ENCODE data around the gene ZDHHC17. TPM values are rescaled to one million over a fixed set of nuclear protein-coding genes. Genes with fewer than 3 reads are reported as not detected.

Gene ZDHHC17
- total RNA-seq, 4 donors from 2014 or later, result 56.7 to 163 (median 80.8) TPM

DNA sequence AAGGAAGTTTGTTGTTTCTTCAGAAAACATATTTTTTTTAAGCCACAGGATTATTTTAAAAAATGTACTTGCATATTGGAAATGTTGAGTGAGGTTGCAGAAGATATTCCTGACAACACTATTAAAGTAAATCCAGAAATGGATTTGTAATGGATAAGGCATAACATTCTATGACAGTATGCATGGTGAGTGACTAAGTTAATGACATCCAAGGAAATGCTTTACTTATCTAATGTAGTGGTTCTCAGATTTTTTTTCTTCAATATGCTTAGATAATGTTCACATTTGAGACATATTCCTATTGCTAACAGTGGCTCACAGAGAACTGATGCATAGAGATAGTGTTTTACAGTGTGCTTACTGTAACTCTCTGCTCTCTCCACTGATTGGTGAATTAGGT, 49.4 kb downstream of the ZDHHC17 start:
- Histone ChIP-seq H3K27ac (no peak overlapping the region), H3K36me3 (peaks cover 0 to 32% (median 0%) of the 10 kb centered on the region in 3 donors), H3K4me3 (no peak overlapping the region), H3K4me1 (peaks cover 0 to 2% (median 0%) of the 10 kb centered on the region in 4 donors), H3K9me3 (no peaks in the 10 kb centered on the region), H3K27me3 (no peaks in the 10 kb centered on the region)
- no peak for DNase-seq (ENCODE audit: low spot score in 2 of 2)
- TF ChIP-seq POLR2A (IDR thresholded peaks at IDR 0.05) (no peak), EP300 (IDR thresholded peaks at IDR 0.05) (no peak)
- TF ChIP-seq, protein P1, sequence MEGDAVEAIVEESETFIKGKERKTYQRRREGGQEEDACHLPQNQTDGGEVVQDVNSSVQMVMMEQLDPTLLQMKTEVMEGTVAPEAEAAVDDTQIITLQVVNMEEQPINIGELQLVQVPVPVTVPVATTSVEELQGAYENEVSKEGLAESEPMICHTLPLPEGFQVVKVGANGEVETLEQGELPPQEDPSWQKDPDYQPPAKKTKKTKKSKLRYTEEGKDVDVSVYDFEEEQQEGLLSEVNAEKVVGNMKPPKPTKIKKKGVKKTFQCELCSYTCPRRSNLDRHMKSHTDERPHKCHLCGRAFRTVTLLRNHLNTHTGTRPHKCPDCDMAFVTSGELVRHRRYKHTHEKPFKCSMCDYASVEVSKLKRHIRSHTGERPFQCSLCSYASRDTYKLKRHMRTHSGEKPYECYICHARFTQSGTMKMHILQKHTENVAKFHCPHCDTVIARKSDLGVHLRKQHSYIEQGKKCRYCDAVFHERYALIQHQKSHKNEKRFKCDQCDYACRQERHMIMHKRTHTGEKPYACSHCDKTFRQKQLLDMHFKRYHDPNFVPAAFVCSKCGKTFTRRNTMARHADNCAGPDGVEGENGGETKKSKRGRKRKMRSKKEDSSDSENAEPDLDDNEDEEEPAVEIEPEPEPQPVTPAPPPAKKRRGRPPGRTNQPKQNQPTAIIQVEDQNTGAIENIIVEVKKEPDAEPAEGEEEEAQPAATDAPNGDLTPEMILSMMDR (IDR thresholded peaks at IDR 0.05), result no peak

DNA sequence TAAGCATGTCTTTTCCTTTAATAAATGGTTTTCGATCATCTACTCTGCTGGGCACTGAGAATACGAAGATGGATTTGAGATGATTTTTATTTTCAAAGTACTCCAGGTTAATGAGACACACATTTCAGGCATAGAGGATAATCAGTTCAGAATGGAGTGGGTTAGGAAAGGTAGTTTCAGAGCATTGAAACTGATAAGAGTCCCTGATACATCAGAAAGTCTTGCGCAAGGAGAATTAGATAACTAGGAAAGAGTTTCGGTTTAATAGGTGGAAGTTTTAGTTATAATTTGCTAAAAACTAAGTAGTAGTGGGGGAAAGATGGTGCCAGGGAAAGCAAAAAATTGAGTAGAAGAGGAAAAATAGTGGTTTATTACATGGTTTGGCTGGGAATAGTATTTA, 50.1 kb downstream of the ZDHHC17 start:
- Histone ChIP-seq H3K4me3 (no peak overlapping the region), H3K36me3 (peaks cover 0 to 29% (median 0%) of the 10 kb centered on the region in 3 donors), H3K9me3 (no peaks in the 10 kb centered on the region), H3K27me3 (no peaks in the 10 kb centered on the region), H3K27ac (no peak overlapping the region), H3K4me1 (peaks cover 0 to 2% (median 0%) of the 10 kb centered on the region in 4 donors)
- WGBS, 2 donors, result 96 to 97% methylated on average over 4 of the region's 4 CpGs
- no peak for TF ChIP-seq POLR2A (IDR thresholded peaks at IDR 0.05)
- TF ChIP-seq EP300 (IDR thresholded peaks at IDR 0.05), result no peak
- TF ChIP-seq, protein P1 (IDR thresholded peaks at IDR 0.05), result no peak
- no peak for DNase-seq (ENCODE audit: low spot score in 2 of 2)

DNA sequence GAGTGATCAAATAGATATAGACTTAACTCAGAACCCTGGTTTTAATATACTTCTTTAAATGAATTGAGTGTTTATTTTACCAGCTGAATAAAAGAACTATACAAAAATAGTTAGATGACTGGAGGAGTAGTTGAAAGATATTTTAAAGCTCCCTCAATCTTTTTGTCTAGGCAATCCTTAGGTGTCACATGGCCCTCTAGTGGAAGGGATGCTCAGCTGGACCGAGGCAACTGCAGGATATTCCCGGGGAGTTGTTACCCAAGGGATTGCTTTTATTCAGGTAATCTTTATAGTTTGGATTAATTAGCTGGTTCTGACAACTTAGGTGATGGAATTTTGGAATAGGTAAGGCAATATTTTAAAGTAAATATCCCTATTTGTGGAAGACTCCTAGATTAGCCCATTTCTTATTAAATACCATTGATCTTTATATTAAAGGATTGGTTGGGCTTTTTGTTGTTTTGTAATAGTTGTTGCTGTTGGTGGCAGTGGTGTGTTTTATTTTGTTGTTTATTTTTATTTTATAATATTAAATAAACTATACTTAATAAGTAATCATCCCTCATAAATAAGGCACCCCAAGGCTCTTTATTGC, 57.1 kb downstream of the ZDHHC17 start:
- Histone ChIP-seq H3K4me1 (peaks cover 0 to 2% (median 0%) of the 10 kb centered on the region in 4 donors), H3K9me3 (no peaks in the 10 kb centered on the region), H3K27ac (no peak overlapping the region), H3K4me3 (no peak overlapping the region), H3K27me3 (no peaks in the 10 kb centered on the region), H3K36me3 (peaks cover 0 to 20% (median 0%) of the 10 kb centered on the region in 3 donors)
- no peak for DNase-seq (ENCODE audit: low spot score in 2 of 2)
- 33 to 40% methylated on average over 2 of the region's 2 CpGs for WGBS, 2 donors
- TF ChIP-seq POLR2A (IDR thresholded peaks at IDR 0.05) (no peak), EP300 (IDR thresholded peaks at IDR 0.05) (no peak)
- TF ChIP-seq, protein P1 (IDR thresholded peaks at IDR 0.05), result peak in 3 of 5 experiments; percentile 32 to 41 (median 37)

DNA sequence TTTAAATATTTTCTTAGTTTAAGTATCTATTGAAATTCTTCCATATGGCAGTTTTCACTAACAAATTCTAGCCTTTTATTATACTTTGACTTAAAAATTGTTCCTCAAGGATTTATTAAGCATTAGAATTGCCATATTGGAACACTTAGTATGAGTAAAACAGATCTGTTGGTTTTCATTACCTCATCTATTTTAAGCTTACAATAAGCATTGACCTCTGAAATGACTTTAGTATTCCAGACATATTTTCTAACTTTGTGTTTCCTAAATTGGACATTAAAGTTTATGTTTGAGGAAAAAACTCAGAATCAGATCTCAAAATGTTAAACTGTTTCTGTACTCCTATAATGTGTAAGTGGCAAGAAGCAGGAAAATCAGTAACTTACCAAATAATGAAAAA, 66.5 kb downstream of the ZDHHC17 start:
- Histone ChIP-seq H3K4me1 (no peaks in the 10 kb centered on the region), H3K4me3 (no peak overlapping the region), H3K27ac (no peak overlapping the region), H3K36me3 (peaks cover 0 to 69% (median 0%) of the 10 kb centered on the region in 3 donors), H3K9me3 (peaks cover 0 to 13% (median 4%) of the 10 kb centered on the region in 4 donors), H3K27me3 (no peaks in the 10 kb centered on the region)
- TF ChIP-seq POLR2A (IDR thresholded peaks at IDR 0.05) (no peak), EP300 (IDR thresholded peaks at IDR 0.05) (no peak)
- TF ChIP-seq, protein P1 (IDR thresholded peaks at IDR 0.05), result no peak
- DNase-seq (ENCODE audit: low spot score in 2 of 2), result no peak

DNA sequence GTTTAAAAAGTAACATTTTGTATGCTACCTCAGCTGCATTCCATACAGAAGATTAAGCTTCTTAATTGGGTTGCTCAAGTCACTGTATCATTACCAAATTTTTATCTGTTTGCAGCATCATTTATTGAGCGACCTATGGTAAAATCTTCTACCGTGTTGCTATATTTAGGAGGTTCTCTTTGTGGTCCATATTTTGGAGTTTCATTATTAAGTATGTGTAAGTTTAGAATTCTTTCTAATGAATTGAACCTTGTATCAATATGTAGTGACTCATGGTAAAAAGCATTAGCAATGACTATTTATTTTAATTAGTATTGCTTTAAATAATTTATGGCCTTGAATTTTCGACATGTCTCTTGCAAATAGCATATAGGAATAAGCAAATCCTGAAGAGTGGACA, 72.7 kb downstream of the ZDHHC17 start:
- no peak for DNase-seq (ENCODE audit: low spot score in 2 of 2)
- Histone ChIP-seq H3K4me3 (no peak overlapping the region), H3K27ac (no peak overlapping the region), H3K36me3 (peaks cover 0 to 31% (median 3%) of the 10 kb centered on the region in 3 donors), H3K9me3 (peaks cover 0 to 10% (median 4%) of the 10 kb centered on the region in 4 donors), H3K27me3 (no peaks in the 10 kb centered on the region), H3K4me1 (no peaks in the 10 kb centered on the region)
- no peak for TF ChIP-seq POLR2A (IDR thresholded peaks at IDR 0.05)
- 56 to 76% methylated on average over 3 of the region's 3 CpGs for WGBS, 2 donors

All from tibial nerve (tissue), 4 donors.